Esophagus muscularis mucosa (tissue), 4 donors: Measurements from ENCODE around the gene EGFL6. TPM values are rescaled to one million over a fixed set of nuclear protein-coding genes. Genes with fewer than 3 reads are reported as not detected.
"Not testable (repeated sequence)": the region's sequence is repeated elsewhere in the genome, so short reads cannot be mapped to it uniquely, and the experiment has no call there.

Experiments
- DNase-seq: peaks from one replicate; pipeline ENCODE4 v3.0.0-alpha.2; 2017; ENCODE audit errors: extremely low spot score
- H3K27ac ChIP-seq, 4 donors: fragments of 200-600 bp; sonication (generic); replicated peaks in 1 of 4; 1 replicate in 3 of 4; 2 replicates in 1 of 4; pipeline ENCODE4 v1.5.1; 2016 to 2019; ENCODE audit warnings: mild to moderate bottlenecking in 1 of 4
- H3K27me3 ChIP-seq, 4 donors: fragments of 200-600 bp; sonication (generic); one replicate each; pipeline versions ENCODE4 v1.5.1 to v1.6.0; 2016 to 2019
- H3K36me3 ChIP-seq, 4 donors: fragments of 200-600 bp; sonication (generic); one replicate each; pipeline ENCODE4 v1.5.1; 2016 to 2019
- H3K4me1 ChIP-seq, 4 donors: fragments of 200-600 bp; sonication (generic); one replicate each; pipeline ENCODE4 v1.5.1; 2016 to 2019
- H3K4me3 ChIP-seq, 4 donors: fragments of 200-600 bp; sonication (generic); 1 replicate in 2 of 4; 2 replicates in 2 of 4; pipeline ENCODE4 v1.5.1; 2016 to 2019; ENCODE audit warnings: mild to moderate bottlenecking in 4 of 4, moderate library complexity in 1 of 4
- H3K9me3 ChIP-seq, 4 donors: fragments of 200-600 bp; sonication (generic); 1 replicate in 3 of 4; 2 replicates in 1 of 4; pipeline ENCODE4 v1.5.1; 2016 to 2019
- CTCF ChIP-seq, 3 experiments: fragments of 200-600 bp in 2 of 3; fragments of 450-650 bp in 1 of 3; sonication (generic) in 2 of 3; IDR thresholded peaks; one replicate each; pipeline ENCODE4 v1.5.1; 2017 to 2019; ENCODE audit warnings: antibody characterized with exemption in 3 of 3, mild to moderate bottlenecking in 2 of 3, moderate library complexity in 1 of 3
- EP300 ChIP-seq: sonication (generic); formaldehyde crosslinking; IDR thresholded peaks from one replicate; pipeline ENCODE4 v1.6.1; 2017; ENCODE audit warnings: antibody characterized with exemption
- POLR2A ChIP-seq: fragments of 450-650 bp; IDR thresholded peaks from one replicate; pipeline ENCODE4 v1.6.1; 2017; ENCODE audit warnings: antibody characterized with exemption, moderate library complexity, mild to moderate bottlenecking, low read depth
- POLR2AphosphoS5 ChIP-seq, 2 donors: sonication (generic); formaldehyde crosslinking; IDR thresholded peaks; one replicate each; pipeline ENCODE4 v1.6.1; 2017; ENCODE audit warnings: antibody characterized with exemption in 2 of 2
- WGBS: methylation state at CpG from one replicate; pipeline ENCODE4 v1.1.5; 2018; 5-methylcytosine and 5-hydroxymethylcytosine counted together
- intact Hi-C: fragments of 100-400 bp; cut with DNase I; formaldehyde crosslinking; loops from one replicate; pipeline ENCODE4 v1.15.1; 2023
- total RNA-seq, 4 donors: library from RNA; depleted of rRNA; stranded (reverse); fragments of >200 nt; gene quantifications; one replicate each; pipeline versions ENCODE4 v1.1.0 to v1.2.1, GENCODE V29; 2016

The EGFL6 gene
- total RNA-seq, 4 donors from 2014 or later = 0.17 to 0.19 TPM; not detected in 2

DNA sequence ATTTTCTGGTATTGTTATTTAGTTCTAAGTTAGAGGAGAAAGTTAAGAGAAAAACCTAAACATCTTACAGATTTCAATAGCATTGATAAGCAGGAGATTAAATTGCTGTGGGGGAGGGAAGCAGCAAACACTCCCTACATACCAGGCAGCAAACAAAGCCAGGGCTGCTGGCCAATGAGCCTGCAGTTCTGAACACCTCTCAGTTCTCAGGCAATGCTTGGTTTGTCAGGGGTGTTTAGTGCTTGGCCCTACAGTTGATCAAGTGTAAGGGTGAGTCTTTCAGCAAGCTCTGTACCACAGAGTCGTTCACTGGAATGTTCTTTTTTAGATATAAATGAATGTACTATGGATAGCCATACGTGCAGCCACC, 38.6 kb downstream of the EGFL6 start:
- Histone ChIP-seq H3K27ac (no peak overlapping the region), H3K36me3 (no peaks in the 10 kb centered on the region), H3K4me3 (no peak overlapping the region), H3K9me3 (no peaks in the 10 kb centered on the region), H3K27me3 (no peaks in the 10 kb centered on the region), H3K4me1 (no peaks in the 10 kb centered on the region)
- WGBS = 71% methylated on average over 2 of the region's 2 CpGs
- TF ChIP-seq EP300 = no peak
- no peak for TF ChIP-seq POLR2AphosphoS5 (IDR thresholded peaks at IDR 0.05)
- no peak for TF ChIP-seq POLR2A
- no peak for TF ChIP-seq CTCF (IDR thresholded peaks at IDR 0.05)
- intact Hi-C loops = no loop called here
- no peak for DNase-seq

- DNase-seq = no peak
- Histone ChIP-seq H3K36me3 (no peaks in the 10 kb centered on the region), H3K9me3 (no peaks in the 10 kb centered on the region), H3K27ac (no peak overlapping the region), H3K4me3 (no peak overlapping the region), H3K27me3 (no peaks in the 10 kb centered on the region), H3K4me1 (no peaks in the 10 kb centered on the region)
- TF ChIP-seq EP300 = no peak
- intact Hi-C loops = no loop called here
Measured at GRCh38 chrX:13614154-13614553, 44.8 kb downstream of the EGFL6 start.

GRCh38 chrX:13620207-13620606, 50.8 kb downstream of the EGFL6 start:
- H3K9me3 ChIP-seq = peaks cover 0 to 6% (median 0%) of the 10 kb centered on the region in 4 donors
- H3K4me3 ChIP-seq = no peak overlapping the region
- no peaks in the 10 kb centered on the region for H3K27me3 ChIP-seq
- WGBS = 43% methylated on average over 1 of the region's 1 CpG
- no peak for DNase-seq
- intact Hi-C loops = no loop called here
- H3K27ac ChIP-seq = no peak overlapping the region
- no peaks in the 10 kb centered on the region for H3K4me1 ChIP-seq
- H3K36me3 ChIP-seq = no peaks in the 10 kb centered on the region
- TF ChIP-seq EP300 (no peak), CTCF (IDR thresholded peaks at IDR 0.05) (no peak), POLR2A (no peak), POLR2AphosphoS5 (IDR thresholded peaks at IDR 0.05) (no peak)

DNA sequence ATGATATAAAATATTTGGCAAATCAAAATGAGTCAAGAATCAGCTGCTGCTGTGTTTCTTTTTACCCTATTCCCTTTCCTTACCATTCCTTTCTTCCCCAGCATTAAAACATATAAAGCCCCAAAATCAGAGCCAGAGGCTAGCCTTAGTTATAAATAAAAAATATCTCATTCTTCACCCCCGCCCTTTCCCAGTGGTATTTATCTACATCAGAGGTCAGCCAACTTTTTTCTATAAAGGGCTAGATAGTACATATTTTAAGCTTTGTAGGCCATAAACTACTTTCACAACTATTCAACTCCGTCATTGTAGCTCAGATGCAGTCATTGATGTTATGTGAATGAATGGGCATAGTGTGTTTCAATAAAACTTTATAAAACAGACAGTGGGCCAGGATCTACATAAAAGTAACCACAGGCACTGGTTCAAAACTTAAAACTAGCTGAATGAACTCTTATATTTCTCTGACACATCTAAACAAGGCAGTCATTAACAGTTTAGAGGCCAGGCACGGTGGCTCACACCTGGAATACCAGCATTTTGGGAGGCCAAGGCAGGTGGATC, 53.1 kb downstream of the EGFL6 start:
- 67% methylated on average over 3 of the region's 3 CpGs for WGBS
- Histone ChIP-seq H3K4me3 (no peak overlapping the region), H3K4me1 (no peaks in the 10 kb centered on the region), H3K36me3 (no peaks in the 10 kb centered on the region), H3K9me3 (peaks cover 0 to 6% (median 0%) of the 10 kb centered on the region in 4 donors), H3K27ac (no peak overlapping the region), H3K27me3 (no peaks in the 10 kb centered on the region)
- no peak for DNase-seq
- TF ChIP-seq CTCF (IDR thresholded peaks at IDR 0.05) = no peak
- TF ChIP-seq POLR2AphosphoS5 (IDR thresholded peaks at IDR 0.05) = no peak
- TF ChIP-seq EP300 = no peak
- no peak for TF ChIP-seq POLR2A
- intact Hi-C loops = no loop called here

DNA sequence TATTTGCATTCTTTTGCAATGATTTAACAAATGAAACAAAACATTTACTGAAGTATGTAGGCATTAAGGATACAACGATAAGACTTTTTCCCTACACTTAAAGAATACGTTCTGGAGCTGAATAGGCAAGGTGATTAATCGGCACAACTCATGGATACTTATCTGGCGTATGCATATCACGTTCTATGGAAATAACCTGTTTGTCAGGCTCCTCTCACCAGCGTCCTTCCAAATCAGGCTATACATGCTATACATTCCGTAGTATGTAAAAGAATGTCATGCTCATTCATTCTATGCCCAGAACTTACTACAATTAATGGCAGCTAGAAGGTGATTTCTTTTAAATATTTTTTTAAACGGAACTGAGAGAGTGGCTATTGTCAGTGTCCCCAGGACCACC, 57.9 kb downstream of the EGFL6 start:
- 84% methylated on average over 8 of the region's 8 CpGs for WGBS
- no peaks in the 10 kb centered on the region for H3K36me3 ChIP-seq
- no peak overlapping the region for H3K27ac ChIP-seq
- TF ChIP-seq CTCF (IDR thresholded peaks at IDR 0.05) = no peak
- no peak for TF ChIP-seq POLR2A
- no peak for TF ChIP-seq POLR2AphosphoS5 (IDR thresholded peaks at IDR 0.05)
- no peak for TF ChIP-seq EP300
- no peaks in the 10 kb centered on the region for H3K4me1 ChIP-seq
- intact Hi-C loops = no loop called here
- peaks cover 0 to 17% (median 0%) of the 10 kb centered on the region in 4 donors for H3K9me3 ChIP-seq
- no peak for DNase-seq
- H3K27me3 ChIP-seq = no peaks in the 10 kb centered on the region
- H3K4me3 ChIP-seq = no peak overlapping the region

GRCh38 chrX:13637224-13637623, 67.8 kb downstream of the EGFL6 start:
- H3K36me3 ChIP-seq, H3K27ac ChIP-seq, intact Hi-C loops, DNase-seq, H3K4me1 ChIP-seq, H3K27me3 ChIP-seq, H3K4me3 ChIP-seq: not testable (repeated sequence)
- H3K9me3 ChIP-seq = peaks cover 0 to 26% (median 0%) of the 10 kb centered on the region in 4 donors
- 91% methylated on average over 9 of the region's 9 CpGs for WGBS
